GM18508 (cell line): ENCODE data around the gene FAM76A.
"Not testable (repeated sequence)": the region's sequence is repeated elsewhere in the genome, so short reads cannot be mapped to it uniquely, and the experiment has no call there.

ENCODE experiments used
- ATAC-seq: cut with Tn5 transposase; IDR thresholded peaks from one replicate; pipeline ENCODE4 v1.9.1; 2021; ENCODE audit warnings: moderate number of reproducible peaks; ENCODE audit not compliant: insufficient read depth, unreplicated experiment

Gene FAM76A

GRCh38 chr1:27725374-27726172 lies at the start of gene FAM76A:
FAM76A (plus strand) TSS chr1:27725961; CDS start chr1:27726081, 120 bp downstream.
- peak; percentile 88 for ATAC-seq

- no peak for ATAC-seq
These were observed 49.4 kb upstream of the FAM76A start for GRCh38 chr1:27676410-27676809.

DNA sequence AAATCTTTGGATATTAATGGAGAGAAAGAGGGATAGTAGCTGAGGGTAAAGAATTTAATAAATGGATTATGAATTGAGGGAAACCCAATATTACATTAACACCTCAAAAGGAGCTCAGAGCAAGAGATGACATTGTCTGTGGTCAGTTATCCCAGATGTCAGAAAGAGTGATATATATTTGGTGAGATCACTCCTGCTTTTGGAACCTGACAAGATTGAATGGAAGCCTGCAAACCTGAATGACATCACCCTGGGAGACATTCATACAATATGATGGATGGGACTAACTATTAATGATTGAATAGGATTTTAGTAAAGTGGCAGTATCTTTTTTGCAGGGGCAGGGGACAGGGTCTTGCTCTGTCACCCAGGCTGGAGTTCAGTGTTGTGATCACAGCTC lies 47.0 kb upstream of the FAM76A start:
- no peak for ATAC-seq

DNA sequence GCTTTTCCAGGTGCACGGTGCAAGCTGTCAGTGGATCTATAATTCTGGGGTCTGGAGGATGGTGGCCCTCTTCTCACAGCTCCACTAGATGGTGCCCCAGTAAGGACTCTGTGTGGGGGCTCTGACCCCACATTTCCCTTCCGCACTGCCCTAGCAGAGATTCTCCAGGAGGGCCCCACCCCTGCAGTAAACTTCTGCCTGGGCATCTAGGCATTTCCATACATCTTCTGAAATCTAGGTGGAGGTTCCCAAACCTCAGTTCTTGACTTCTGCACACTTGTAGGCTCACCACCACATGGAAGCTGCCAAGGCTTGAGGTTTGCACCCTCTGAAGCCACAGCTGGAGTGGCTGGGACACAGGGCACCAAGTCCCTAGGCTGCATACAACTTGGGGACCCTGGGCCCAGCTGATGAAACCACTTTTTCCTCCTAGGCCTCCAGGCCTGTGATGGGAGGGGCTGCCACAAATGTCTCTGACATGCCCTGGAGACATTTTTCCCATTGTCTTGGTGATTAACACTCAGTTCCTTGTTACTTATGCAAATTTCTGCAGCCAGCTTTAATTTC lies 45.5 kb upstream of the FAM76A start:
- ATAC-seq: not testable (repeated sequence)

- ATAC-seq: not testable (repeated sequence)
These were observed 44.2 kb upstream of the FAM76A start for GRCh38 chr1:27681580-27681979.

DNA sequence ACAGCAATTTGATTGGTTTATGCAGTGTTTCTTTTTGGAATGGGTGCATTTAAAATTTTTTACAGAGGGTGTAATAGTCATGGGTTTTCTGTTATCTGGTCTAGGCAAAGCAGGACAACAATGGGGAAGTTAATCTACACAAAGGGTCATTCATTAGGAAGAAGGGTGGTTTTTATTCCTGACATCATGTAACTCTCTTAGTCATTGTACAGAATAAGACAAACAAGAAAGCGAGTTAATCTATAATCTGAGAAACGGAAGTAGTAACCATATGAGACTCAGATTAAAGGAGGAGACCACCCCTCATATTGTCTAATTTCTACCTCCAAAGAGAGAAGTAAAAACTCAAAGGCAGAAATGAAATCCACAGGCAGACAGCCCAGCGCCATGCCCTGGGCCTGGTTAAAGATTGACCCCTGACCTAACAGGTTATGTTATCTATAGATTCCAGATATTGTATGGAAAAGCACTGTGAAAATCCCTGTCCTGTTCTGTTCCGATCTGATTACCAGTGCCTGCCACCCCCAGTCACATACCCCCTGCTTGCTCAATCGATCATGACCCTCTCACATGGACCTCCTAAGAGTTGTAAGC lies 43.3 kb upstream of the FAM76A start:
- no peak for ATAC-seq

DNA sequence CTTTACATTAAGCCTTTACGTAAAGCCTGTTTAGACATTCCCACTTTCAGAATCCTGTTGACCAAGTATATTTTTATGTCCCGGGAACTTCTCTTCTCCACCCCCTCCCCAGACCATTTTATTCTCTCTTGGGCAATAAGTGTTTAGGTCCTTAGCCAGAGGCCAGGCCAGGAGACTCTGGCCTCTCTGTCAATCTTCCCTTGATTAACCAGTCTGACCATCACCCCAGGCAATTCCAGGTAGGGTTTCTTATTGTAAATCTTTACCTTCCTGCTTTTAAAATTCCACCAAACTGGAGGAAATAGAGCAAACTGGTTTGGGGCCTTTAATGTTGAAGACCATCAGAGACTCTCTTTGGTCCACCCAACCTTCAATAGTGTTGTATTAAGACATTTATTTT lies 41.6 kb upstream of the FAM76A start:
- no peak for ATAC-seq

DNA sequence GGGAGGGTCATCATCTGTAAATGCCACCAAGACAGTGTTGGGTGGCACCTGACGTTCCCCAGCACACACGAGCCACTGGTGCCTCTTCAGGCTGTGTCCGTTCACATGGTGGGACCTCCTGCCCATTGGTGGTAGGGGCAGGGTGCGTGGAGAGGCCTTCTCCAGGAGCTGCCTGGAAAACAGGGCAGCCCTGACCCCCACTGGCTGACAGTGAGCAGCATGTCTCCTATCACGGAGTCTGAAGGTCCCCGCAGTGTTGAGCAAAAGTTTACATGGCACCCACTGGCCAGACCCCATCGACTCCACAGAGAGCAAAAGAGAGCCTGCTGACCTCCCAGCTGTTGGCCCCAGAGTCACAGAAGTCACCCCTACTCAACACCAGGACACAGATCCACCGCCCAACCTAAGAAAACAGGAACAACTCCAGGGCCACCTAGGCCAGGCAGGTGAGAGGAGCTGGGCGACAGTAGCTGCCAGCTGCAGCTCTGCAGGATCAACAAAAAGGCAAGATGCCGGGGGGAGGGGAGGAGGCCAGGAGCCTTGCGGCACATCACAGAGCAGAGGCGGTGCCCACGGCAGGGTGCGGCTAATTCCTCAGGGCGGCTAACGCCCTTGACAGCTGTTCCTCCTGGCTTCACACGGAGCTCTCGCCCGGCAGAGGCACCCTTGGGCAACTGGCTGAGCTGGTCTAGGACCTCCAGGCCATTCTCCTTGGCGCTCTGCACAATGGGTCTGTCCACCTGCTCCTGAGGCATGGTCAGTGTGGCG lies 39.4 kb upstream of the FAM76A start:
- no peak for ATAC-seq

- ATAC-seq: no peak
These were observed 37.9 kb upstream of the FAM76A start for GRCh38 chr1:27687906-27688305.

DNA sequence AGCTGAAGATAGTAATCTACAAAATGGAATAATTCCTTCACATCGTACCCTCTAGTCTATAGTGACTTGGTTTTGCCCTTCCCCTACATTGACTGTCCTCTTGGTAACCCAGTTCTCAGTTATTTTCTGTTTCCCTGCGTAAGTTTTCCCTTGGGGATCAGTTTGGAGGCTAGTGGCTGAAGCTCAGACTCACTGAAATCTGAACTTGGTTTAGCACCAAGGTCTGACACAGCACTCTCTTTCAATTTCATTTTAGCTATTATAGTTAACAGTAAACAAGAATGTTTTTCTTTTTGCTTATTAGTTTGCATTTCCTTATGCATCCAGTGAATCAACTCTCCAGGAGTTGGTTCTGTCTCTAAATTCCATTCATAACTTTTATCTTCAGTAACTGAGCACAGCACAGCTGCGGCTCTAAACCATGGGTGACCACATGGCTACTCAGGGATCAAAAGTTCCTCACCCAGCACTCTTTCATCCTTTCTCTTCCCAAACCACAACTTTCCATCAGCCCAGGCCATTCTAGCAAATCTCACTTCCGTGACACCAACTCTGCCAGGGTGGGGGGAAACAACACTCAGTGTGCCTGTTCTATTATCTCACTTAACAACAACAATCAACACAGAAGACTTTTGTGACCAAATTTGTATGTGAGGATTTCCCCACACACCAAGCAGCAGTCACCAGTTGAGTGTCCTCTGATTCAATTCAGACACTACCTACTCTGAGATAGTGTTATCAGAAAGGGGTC lies 36.2 kb upstream of the FAM76A start:
- no peak for ATAC-seq

DNA sequence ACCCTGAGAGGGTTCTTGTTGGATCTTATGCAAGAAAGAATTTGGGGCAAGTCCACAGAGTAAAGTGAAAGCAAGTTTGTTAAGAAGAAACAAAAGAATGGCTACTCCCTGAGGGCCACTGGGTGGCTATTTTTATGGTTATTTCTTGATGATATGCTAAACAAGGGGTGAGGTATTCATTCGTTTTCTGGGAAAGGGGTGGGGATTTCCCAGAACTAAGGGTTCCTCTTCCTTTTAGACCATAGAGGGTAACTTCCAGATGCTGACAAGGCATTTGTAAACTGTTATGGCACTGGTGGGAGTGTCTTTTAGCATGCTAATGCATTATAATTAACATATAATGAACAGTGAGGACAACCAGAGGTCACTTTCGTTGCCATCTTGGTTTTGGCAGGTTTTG lies 35.6 kb upstream of the FAM76A start:
- no peak for ATAC-seq

GRCh38 chr1:27696835-27697234 lies 28.9 kb upstream of the FAM76A start:
- ATAC-seq: not testable (repeated sequence)

- ATAC-seq: no peak
These were observed 20.8 kb upstream of the FAM76A start for GRCh38 chr1:27704958-27705357.

DNA sequence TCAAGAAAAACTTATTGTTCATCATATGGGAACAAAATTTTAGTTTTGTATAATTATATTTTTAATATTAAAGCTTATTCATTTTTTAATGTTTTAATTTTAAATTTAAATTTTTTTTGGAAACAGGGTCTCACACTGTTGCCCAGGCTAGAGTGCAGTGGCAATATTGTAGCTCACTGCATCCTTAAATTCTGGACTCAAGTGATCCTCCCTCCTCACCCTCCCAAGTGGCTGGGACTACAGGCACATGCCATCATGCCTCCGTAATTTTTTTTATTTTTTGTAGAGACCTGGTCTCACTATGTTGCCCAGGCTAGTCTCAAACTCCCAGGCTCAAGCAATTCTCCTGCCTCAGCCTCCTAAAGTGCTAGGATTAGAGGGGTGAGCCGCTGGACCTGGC lies 20.2 kb upstream of the FAM76A start:
- ATAC-seq: no peak

- ATAC-seq: no peak
These were observed 15.2 kb upstream of the FAM76A start for GRCh38 chr1:27710574-27710973.

DNA sequence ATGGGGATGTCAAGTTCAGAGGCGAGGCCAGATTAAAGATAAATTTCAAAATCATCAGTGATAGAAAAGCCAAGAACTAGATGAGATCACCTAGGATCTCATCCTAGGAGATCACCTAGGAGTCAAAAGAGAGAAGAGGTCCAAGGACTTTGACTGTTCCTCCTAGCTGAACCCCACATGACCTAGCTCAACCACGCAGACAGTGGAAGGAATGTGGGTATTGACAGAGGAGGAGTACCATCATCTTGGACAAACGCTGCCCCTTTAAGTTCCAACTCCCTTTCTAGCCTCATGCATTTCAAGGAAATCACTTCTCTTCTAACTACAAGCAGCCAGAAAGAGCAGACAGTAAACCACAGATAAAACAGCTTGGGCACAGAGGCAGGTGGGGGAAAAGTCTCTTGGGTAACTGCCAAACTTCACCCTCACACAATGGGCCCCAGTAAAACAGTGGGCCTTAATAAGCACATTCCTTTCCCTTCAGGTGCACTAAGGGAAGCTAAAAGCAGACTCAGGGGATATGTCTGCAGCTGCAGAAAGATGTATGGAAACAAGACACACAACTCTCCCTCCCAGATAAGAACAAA lies 12.5 kb upstream of the FAM76A start:
- no peak for ATAC-seq

DNA sequence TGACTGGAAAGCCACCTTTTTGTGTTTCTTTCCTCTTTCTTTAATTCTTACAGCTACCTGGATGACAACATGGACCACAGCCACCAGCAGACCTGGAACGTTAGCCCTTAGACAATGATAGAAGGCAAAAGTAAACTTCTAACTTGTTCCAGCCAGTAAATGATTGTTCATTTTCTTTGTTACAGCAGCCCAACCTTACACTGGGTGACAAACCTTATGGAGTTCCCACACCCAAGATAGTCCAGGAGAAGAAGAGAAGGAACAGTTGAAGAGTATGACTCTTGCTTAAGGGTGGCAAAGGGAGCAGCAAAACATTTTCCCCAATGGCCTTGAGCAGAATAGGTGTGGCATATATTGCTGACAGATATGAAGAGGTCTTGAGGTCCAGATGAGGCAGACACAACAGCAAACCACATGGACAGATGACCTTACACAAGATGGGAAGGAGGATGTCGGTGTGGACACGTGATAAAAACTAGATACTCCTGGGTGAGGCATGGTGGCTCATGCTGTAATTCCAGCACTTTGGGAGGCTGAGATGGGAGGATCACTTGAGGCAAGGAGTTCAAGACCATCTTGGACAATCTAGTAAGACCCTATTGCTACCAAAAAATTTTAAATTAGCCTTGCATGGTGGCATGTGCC lies 11.8 kb upstream of the FAM76A start:
- ATAC-seq: no peak

DNA sequence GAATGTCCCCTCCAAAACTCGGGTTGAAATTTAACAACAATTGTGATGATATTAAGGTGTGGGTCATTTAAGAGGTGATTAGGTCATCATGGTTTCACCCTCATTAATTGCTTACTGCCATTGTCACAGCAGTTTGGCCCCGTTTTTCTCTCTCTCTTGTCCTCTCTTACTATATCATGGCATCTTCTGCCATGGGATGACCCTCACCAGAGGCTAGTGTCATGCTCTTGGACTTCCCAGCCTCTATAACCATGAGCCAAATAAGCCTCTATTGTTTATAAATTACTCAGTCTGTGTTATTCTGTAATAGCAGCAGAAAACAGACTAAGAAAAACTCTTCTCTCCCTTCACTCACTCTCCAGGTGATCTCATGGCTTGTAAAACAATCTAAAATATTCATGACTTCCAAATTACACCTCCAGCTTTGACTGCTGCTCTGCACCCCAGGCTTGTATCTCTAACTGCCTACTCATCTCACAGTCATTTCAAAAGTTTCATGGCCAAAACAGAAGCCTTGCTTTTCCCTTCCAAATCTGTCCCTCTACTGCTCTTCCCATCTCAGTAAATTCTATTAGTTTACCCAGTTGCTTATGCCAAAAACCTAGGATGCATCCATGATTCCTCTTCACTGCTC lies 9.4 kb upstream of the FAM76A start:
- ATAC-seq: no peak
